DOHH2 (cell line): ENCODE measurements around the gene TAP2.

Experiments
- EZH2phosphoT487 ChIP-seq: fragments of 200-600 bp; sonication (generic); IDR thresholded peaks from 2 replicates; pipeline ENCODE4 v1.6.1; 2017; ENCODE audit warnings: borderline replicate concordance, mild to moderate bottlenecking, antibody characterized with exemption, low read length, moderate library complexity, mixed read lengths
- TF ChIP-seq, protein P1 (sequence below): fragments of 200-600 bp; sonication (generic); IDR thresholded peaks from one replicate; pipeline ENCODE4 v1.5.1; 2014; ENCODE audit warnings: antibody characterized with exemption, mild to moderate bottlenecking, low read depth, low read length; ENCODE audit not compliant: poor library complexity, severe bottlenecking

DNA sequence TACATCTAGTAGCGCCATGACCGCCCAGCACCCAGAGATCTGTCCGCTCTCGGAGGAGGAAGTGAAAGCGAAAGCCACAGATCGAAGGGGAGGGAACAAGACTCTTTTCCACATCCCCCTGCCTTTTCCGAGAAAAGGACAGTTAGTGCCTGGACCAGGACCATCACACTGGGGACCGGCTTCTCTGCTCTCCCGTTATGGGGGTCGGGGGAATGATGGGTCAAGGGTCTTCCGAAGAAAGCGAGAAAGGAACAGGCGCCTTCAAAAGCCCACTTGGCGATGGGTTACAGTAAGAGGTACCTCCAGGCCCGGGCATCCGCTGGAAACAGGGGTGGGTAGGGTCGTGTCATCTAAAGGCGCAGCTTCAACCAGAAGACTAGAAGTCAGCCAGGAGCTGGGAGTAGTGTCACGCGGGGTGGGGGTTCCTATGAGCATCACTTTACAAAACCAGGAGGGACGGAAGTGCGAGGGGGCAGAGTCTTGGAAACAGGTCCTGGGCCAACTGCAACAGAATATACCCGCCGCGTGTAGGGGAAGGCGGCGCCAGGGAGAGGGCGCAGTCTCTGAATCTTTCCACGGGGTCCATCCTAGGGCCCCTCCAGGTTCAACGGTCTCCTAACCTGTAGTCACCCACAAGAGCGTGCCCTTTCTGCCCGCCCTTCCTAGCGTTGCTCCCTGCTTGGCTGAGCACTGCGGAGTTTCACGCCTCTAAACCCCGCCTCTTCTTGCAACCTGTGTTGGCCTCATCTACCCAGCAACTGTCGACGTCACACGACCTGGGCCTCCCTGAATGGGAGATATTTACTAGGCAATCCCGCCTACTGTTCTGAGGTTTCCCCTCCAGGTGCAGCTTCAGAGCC lies 5.7 kb upstream of the TAP2 start, which contains the start of gene PSMB8:
- TF ChIP-seq, protein P1, sequence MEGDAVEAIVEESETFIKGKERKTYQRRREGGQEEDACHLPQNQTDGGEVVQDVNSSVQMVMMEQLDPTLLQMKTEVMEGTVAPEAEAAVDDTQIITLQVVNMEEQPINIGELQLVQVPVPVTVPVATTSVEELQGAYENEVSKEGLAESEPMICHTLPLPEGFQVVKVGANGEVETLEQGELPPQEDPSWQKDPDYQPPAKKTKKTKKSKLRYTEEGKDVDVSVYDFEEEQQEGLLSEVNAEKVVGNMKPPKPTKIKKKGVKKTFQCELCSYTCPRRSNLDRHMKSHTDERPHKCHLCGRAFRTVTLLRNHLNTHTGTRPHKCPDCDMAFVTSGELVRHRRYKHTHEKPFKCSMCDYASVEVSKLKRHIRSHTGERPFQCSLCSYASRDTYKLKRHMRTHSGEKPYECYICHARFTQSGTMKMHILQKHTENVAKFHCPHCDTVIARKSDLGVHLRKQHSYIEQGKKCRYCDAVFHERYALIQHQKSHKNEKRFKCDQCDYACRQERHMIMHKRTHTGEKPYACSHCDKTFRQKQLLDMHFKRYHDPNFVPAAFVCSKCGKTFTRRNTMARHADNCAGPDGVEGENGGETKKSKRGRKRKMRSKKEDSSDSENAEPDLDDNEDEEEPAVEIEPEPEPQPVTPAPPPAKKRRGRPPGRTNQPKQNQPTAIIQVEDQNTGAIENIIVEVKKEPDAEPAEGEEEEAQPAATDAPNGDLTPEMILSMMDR, result peak; percentile 19
- TF ChIP-seq EZH2phosphoT487, result no peak
